SK-N-SH treated with all-trans-retinoic acid at 6 μM for 48 hours (cell line): ENCODE data around the gene AKR1B1.

Source experiments
- ATAC-seq: fragments of 200-7000 bp; cut with Tn5 transposase; 3 replicates; pipeline ENCODE4 v1.9.1; 2020; ENCODE audit warnings: mild to moderate bottlenecking, moderate library complexity
- BACH2 ChIP-seq: fragments of 250-450 bp; sonication (Bioruptor Pico); IDR thresholded peaks from 2 replicates; pipeline ENCODE4 v1.9.0; 2021; ENCODE audit warnings: mild to moderate bottlenecking, borderline replicate concordance
- CSDC2 ChIP-seq: fragments of 250-450 bp; sonication (Bioruptor Pico); IDR thresholded peaks from 2 replicates; pipeline ENCODE4 v1.5.0; 2020; ENCODE audit warnings: mild to moderate bottlenecking, moderate library complexity
- CSRNP3 ChIP-seq: fragments of 250-450 bp; sonication (Bioruptor Pico); IDR thresholded peaks from 2 replicates; pipeline ENCODE4 v1.5.1; 2021; ENCODE audit warnings: mild to moderate bottlenecking, moderate library complexity
- ESRRG ChIP-seq: fragments of 250-450 bp; sonication (Bioruptor Pico); IDR thresholded peaks from 2 replicates; pipeline ENCODE4 v1.6.1; 2021; ENCODE audit warnings: mild to moderate bottlenecking
- GLIS3 ChIP-seq: fragments of 250-450 bp; sonication (Bioruptor Pico); IDR thresholded peaks from 2 replicates; pipeline ENCODE4 v1.5.0; 2020; ENCODE audit warnings: mild to moderate bottlenecking, moderate library complexity
- ISL1 ChIP-seq: fragments of 250-450 bp; sonication (Bioruptor Pico); IDR thresholded peaks from 2 replicates; pipeline ENCODE4 v2.1.2; 2022; ENCODE audit warnings: mild to moderate bottlenecking, moderate library complexity
- OSR1 ChIP-seq: fragments of 250-450 bp; sonication (Bioruptor Pico); IDR thresholded peaks from 2 replicates; pipeline ENCODE4 v1.8.0; 2022; ENCODE audit warnings: moderate library complexity, mild to moderate bottlenecking, inconsistent platforms
- PATZ1 ChIP-seq: fragments of 250-450 bp; sonication (Bioruptor Pico); IDR thresholded peaks from 2 replicates; pipeline ENCODE4 v1.8.0; 2020; ENCODE audit warnings: mild to moderate bottlenecking, moderate library complexity, borderline replicate concordance
- POU6F1 ChIP-seq: fragments of 250-450 bp; sonication (Bioruptor Pico); IDR thresholded peaks from 2 replicates; pipeline ENCODE4 v1.8.0; 2021; ENCODE audit warnings: low read depth, mild to moderate bottlenecking, moderate library complexity, borderline replicate concordance
- PPARA ChIP-seq: fragments of 250-450 bp; sonication (Bioruptor Pico); IDR thresholded peaks from 2 replicates; pipeline ENCODE4 v1.5.0; 2020; ENCODE audit warnings: mild to moderate bottlenecking, borderline replicate concordance
- RARB ChIP-seq: fragments of 250-450 bp; sonication (Bioruptor Pico); IDR thresholded peaks from 2 replicates; pipeline ENCODE4 v1.8.0; 2021; ENCODE audit warnings: mild to moderate bottlenecking, moderate library complexity
- SNAI2 ChIP-seq: fragments of 250-450 bp; sonication (Bioruptor Pico); IDR thresholded peaks from 2 replicates; pipeline ENCODE4 v1.5.0; 2020; ENCODE audit warnings: mild to moderate bottlenecking, moderate library complexity
- TOX ChIP-seq: fragments of 250-450 bp; sonication (Bioruptor Pico); IDR thresholded peaks from 2 replicates; pipeline ENCODE4 v1.8.0; 2021; ENCODE audit warnings: mild to moderate bottlenecking, moderate library complexity, borderline replicate concordance
- TSHZ2 ChIP-seq: fragments of 250-450 bp; sonication (Bioruptor Pico); IDR thresholded peaks from 2 replicates; pipeline ENCODE4 v1.5.0; 2020; ENCODE audit warnings: mild to moderate bottlenecking, moderate library complexity
- ZC3H10 ChIP-seq: fragments of 250-450 bp; sonication (Bioruptor Pico); IDR thresholded peaks from 2 replicates; pipeline ENCODE4 v1.5.1; 2021; ENCODE audit warnings: mild to moderate bottlenecking, moderate library complexity
- ZFP3 ChIP-seq: fragments of 250-450 bp; sonication (Bioruptor Pico); IDR thresholded peaks from 2 replicates; pipeline ENCODE4 v1.5.0; 2020; ENCODE audit warnings: mild to moderate bottlenecking, moderate library complexity
- ZFP30 ChIP-seq: fragments of 450-650 bp; formaldehyde crosslinking; IDR thresholded peaks from 2 replicates; pipeline ENCODE4 v1.5.0; 2022; ENCODE audit warnings: mild to moderate bottlenecking, moderate library complexity
- ZNF565 ChIP-seq: fragments of 450-650 bp; formaldehyde crosslinking; conservative IDR thresholded peaks from 2 replicates; pipeline ENCODE4 v1.5.0; 2020; ENCODE audit warnings: low read depth, mild to moderate bottlenecking, moderate library complexity
- ZNF70 ChIP-seq: fragments of 450-650 bp; formaldehyde crosslinking; IDR thresholded peaks from 2 replicates; pipeline ENCODE4 v1.5.0; 2020; ENCODE audit warnings: mild to moderate bottlenecking, moderate library complexity
- ZNF8 ChIP-seq: fragments of 450-650 bp; formaldehyde crosslinking; IDR thresholded peaks from 2 replicates; pipeline ENCODE4 v1.5.0; 2020; ENCODE audit warnings: mild to moderate bottlenecking, moderate library complexity

AKR1B1 gene

GRCh38 chr7:134470864-134471263, 12.0 kb upstream of the AKR1B1 start (continued):
- no peak for TF ChIP-seq ISL1 (CRISPR knock-in tag)
- TF ChIP-seq ZFP3 (CRISPR knock-in tag), result no peak
- TF ChIP-seq ZFP30 (CRISPR knock-in tag), result no peak
- no peak for TF ChIP-seq CSDC2 (CRISPR knock-in tag)
- TF ChIP-seq PATZ1 (CRISPR knock-in tag), result no peak
- TF ChIP-seq OSR1, result no peak

GRCh38 chr7:134469622-134470021, 10.7 kb upstream of the AKR1B1 start:
- ATAC-seq, result no peak
- TF ChIP-seq SNAI2 (no peak), POU6F1 (CRISPR knock-in tag) (no peak), TSHZ2 (CRISPR knock-in tag) (no peak), ZNF70 (CRISPR knock-in tag) (no peak), ZNF8 (CRISPR knock-in tag) (no peak), ZFP3 (CRISPR knock-in tag) (no peak), GLIS3 (CRISPR knock-in tag) (no peak), ZNF565 (CRISPR knock-in tag) (no peak), RARB (CRISPR knock-in tag) (no peak), ESRRG (CRISPR knock-in tag) (no peak), CSRNP3 (no peak), ZC3H10 (CRISPR knock-in tag) (no peak), BACH2 (no peak), ZFP30 (CRISPR knock-in tag) (no peak), CSDC2 (CRISPR knock-in tag) (no peak), TOX (CRISPR knock-in tag) (no peak)

- ATAC-seq, result no peak
- TF ChIP-seq GLIS3 (CRISPR knock-in tag) (no peak), ZNF565 (CRISPR knock-in tag) (no peak), ZNF8 (CRISPR knock-in tag) (no peak), ZC3H10 (CRISPR knock-in tag) (no peak), OSR1 (no peak), POU6F1 (CRISPR knock-in tag) (no peak), PPARA (CRISPR knock-in tag) (no peak), RARB (CRISPR knock-in tag) (no peak), CSRNP3 (no peak), ZNF70 (CRISPR knock-in tag) (no peak)
Observed at GRCh38 chr7:134468475-134468874, 9.6 kb upstream of the AKR1B1 start.
